ENCODE results near the gene RBP3. TPM values are rescaled to one million over a fixed set of nuclear protein-coding genes. Genes with fewer than 3 reads are reported as not detected.
A peak's percentile ranks its signal among the peaks of the same experiment; 100 is the strongest.

Gene RBP3
- polyA plus RNA-seq, 3 donors: not detected

DNA sequence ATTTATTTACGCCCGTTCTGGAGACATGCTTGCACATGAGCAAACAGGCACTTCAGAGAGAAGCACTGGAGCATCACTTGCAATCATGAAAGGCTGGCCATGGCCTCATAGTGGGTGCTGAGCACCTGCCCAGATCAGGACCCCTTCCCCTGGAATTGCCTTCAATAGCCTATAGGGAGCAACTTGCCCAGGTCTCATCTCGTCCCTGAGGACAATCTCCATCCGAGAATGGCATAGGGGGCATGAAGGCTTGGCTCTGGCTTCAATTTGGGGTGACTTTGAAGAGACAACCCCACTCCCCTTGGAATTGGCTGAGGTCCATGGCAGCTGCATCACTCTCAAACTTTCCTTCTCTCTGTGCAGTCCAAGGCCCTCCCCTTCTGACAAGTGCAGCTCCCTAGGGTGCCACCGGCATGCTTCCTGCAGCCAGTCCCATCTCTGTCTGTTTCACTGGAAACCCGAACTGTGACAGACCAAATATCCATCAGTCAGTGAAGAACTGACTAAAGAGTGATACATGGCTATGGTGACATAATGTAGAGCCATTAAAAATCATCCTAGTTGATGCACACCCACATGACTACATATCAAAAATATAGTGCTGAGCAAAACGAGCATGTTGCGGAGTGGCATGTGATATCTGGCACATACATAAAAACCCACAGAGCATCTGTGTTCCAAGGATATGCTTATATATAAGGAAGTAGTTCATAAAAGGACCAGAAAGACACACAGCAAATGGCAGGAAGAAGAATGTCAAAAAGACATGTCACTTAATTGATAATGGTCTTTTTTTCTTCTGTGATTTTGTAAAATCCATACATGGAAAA is 13.5 kb upstream of the RBP3 start:
- Histone ChIP-seq H3K27ac (ENCODE audit: low read depth in 1 of 2, low read length in 2 of 2) (no peak overlapping the region), H3K4me2 (replicated peaks; ENCODE audit: extremely low read depth, low read length, poor library complexity, severe bottlenecking) (no peak overlapping the region), H3K4me1 (ENCODE audit: control insufficient read depth in 1 of 2, insufficient read depth in 2 of 2, low read length in 2 of 2) (no peaks in the 10 kb centered on the region), H3K9ac (ENCODE audit: insufficient read depth, low read length, poor library complexity, severe bottlenecking) (no peak overlapping the region), H3K79me2 (ENCODE audit: insufficient read depth, low read length) (no peaks in the 10 kb centered on the region), H4K20me1 (ENCODE audit: insufficient read depth, low read length) (no peaks in the 10 kb centered on the region), H3K4me3 (replicated peaks in 1 of 3; ENCODE audit: low read depth in 2 of 3, low read length in 3 of 3) (no peak overlapping the region), H2AFZ (ENCODE audit: insufficient read depth, low read depth, low read length, poor library complexity, severe bottlenecking) (no peak overlapping the region), H3K9me3 (replicated peaks in 1 of 2; ENCODE audit: control insufficient read depth in 1 of 2, insufficient read depth in 1 of 2, low read length in 2 of 2) (no peaks in the 10 kb centered on the region), H3K36me3 (replicated peaks in 1 of 2; ENCODE audit: control insufficient read depth in 1 of 2, insufficient read depth in 2 of 2, low read length in 2 of 2) (no peaks in the 10 kb centered on the region), H3K27me3 (ENCODE audit: control insufficient read depth in 2 of 2, insufficient read depth in 2 of 2, low read length in 2 of 2) (no peaks in the 10 kb centered on the region)
- Mint-ChIP-seq H3K4me3 (no peak overlapping the region), H3K9me3 (no peaks in the 10 kb centered on the region), H3K27ac (peak overlapping the region in 1 of 7 donors; percentile 23), H3K4me1 (peaks cover 2% of the 10 kb centered on the region), H3K36me3 (no peaks in the 10 kb centered on the region), H3K27me3 (ENCODE audit: low read depth in 3 of 3) (peaks cover 2 to 4% (median 4%) of the 10 kb centered on the region in 3 donors)
- DNase-seq: no peak
- intact Hi-C loops (cut with micrococcal nuclease): no loop called here
- 98% methylated on average over 5 of the region's 8 CpGs for WGBS (ENCODE audit: insufficient coverage)
- TF ChIP-seq, protein P1, sequence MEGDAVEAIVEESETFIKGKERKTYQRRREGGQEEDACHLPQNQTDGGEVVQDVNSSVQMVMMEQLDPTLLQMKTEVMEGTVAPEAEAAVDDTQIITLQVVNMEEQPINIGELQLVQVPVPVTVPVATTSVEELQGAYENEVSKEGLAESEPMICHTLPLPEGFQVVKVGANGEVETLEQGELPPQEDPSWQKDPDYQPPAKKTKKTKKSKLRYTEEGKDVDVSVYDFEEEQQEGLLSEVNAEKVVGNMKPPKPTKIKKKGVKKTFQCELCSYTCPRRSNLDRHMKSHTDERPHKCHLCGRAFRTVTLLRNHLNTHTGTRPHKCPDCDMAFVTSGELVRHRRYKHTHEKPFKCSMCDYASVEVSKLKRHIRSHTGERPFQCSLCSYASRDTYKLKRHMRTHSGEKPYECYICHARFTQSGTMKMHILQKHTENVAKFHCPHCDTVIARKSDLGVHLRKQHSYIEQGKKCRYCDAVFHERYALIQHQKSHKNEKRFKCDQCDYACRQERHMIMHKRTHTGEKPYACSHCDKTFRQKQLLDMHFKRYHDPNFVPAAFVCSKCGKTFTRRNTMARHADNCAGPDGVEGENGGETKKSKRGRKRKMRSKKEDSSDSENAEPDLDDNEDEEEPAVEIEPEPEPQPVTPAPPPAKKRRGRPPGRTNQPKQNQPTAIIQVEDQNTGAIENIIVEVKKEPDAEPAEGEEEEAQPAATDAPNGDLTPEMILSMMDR (IDR thresholded peaks at IDR 0.05): no peak

DNA sequence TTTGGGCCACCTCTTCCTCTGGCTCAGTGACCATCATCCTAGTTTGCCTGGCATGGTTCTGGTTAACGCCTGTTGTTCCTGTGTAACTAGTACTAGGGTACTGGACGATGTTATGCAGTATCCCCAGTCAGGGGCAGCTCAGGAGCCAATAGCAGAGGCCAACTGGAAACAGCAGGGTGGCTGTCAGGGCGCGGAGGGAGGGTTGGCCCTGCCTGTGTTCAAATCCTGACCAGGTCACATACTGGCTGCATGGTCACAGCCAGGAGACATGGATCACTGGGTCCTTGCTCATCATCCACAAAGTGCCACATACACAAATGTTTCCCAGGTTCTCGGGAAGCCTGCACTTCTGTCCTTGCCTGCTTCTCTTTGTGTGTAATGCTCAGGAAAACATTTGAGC is 12.3 kb upstream of the RBP3 start:
- 96% methylated on average over 5 of the region's 5 CpGs for WGBS (ENCODE audit: insufficient coverage)
- H3K9me3 ChIP-seq (replicated peaks in 1 of 2; ENCODE audit: control insufficient read depth in 1 of 2, insufficient read depth in 1 of 2, low read length in 2 of 2): no peaks in the 10 kb centered on the region
- Mint-ChIP-seq H3K4me3 (no peak overlapping the region), H3K27ac (no peak overlapping the region), H3K36me3 (no peaks in the 10 kb centered on the region), H3K27me3 (ENCODE audit: low read depth in 3 of 3) (peaks cover 5 to 7% (median 5%) of the 10 kb centered on the region in 3 donors), H3K9me3 (peaks cover 0 to 2% (median 0%) of the 10 kb centered on the region in 7 donors), H3K4me1 (peaks cover 11% of the 10 kb centered on the region)
- intact Hi-C loops (cut with micrococcal nuclease): no loop called here
- no peaks in the 10 kb centered on the region for H3K79me2 ChIP-seq (ENCODE audit: insufficient read depth, low read length)
- peaks cover 9% of the 10 kb centered on the region in 2 donors for H3K4me1 ChIP-seq (ENCODE audit: control insufficient read depth in 1 of 2, insufficient read depth in 2 of 2, low read length in 2 of 2)
- H3K4me3 ChIP-seq (replicated peaks in 1 of 3; ENCODE audit: low read depth in 2 of 3, low read length in 3 of 3): no peak overlapping the region
- DNase-seq: no peak
- no peaks in the 10 kb centered on the region for H3K27me3 ChIP-seq (ENCODE audit: control insufficient read depth in 2 of 2, insufficient read depth in 2 of 2, low read length in 2 of 2)
- TF ChIP-seq, protein P1 (IDR thresholded peaks at IDR 0.05): no peak
- H3K27ac ChIP-seq (ENCODE audit: low read depth in 1 of 2, low read length in 2 of 2): no peak overlapping the region
- no peak overlapping the region for H2AFZ ChIP-seq (ENCODE audit: insufficient read depth, low read depth, low read length, poor library complexity, severe bottlenecking)
- no peak overlapping the region for H3K9ac ChIP-seq (ENCODE audit: insufficient read depth, low read length, poor library complexity, severe bottlenecking)
- no peaks in the 10 kb centered on the region for H4K20me1 ChIP-seq (ENCODE audit: insufficient read depth, low read length)
- no peaks in the 10 kb centered on the region for H3K36me3 ChIP-seq (replicated peaks in 1 of 2; ENCODE audit: control insufficient read depth in 1 of 2, insufficient read depth in 2 of 2, low read length in 2 of 2)
- no peak overlapping the region for H3K4me2 ChIP-seq (replicated peaks; ENCODE audit: extremely low read depth, low read length, poor library complexity, severe bottlenecking)
